IMR-90 (cell line): Measurements from ENCODE around the gene LTO1.

Experiments used
- BHLHE40 ChIP-seq: fragments of 150-350 bp; IDR thresholded peaks from 2 replicates; pipeline ENCODE4 v1.6.1; 2016; ENCODE audit warnings: mild to moderate bottlenecking, low read depth, low read length
- CEBPB ChIP-seq: IDR thresholded peaks from 2 replicates; pipeline ENCODE4 v1.6.1; 2012; ENCODE audit warnings: low read depth, low read length, improper control_type of control experiment
- CHD1 ChIP-seq: IDR thresholded peaks from 2 replicates; pipeline ENCODE4 v1.6.1; 2012; ENCODE audit warnings: low read depth, low read length, improper control_type of control experiment
- CTCF ChIP-seq: conservative IDR thresholded peaks from 2 replicates; pipeline ENCODE4 v1.5.1; 2012; ENCODE audit warnings: mild to moderate bottlenecking, low read depth, low read length, improper control_type of control experiment
- FOS ChIP-seq: fragments of 150-350 bp; IDR thresholded peaks from 2 replicates; pipeline ENCODE4 v1.6.1; 2016; ENCODE audit warnings: low read depth, low read length
- MXI1 ChIP-seq: IDR thresholded peaks from 2 replicates; pipeline ENCODE4 v1.6.1; 2012; ENCODE audit warnings: low read depth, mild to moderate bottlenecking, low read length, moderate library complexity, borderline replicate concordance
- POLR2A ChIP-seq: IDR thresholded peaks from 2 replicates; pipeline ENCODE4 v1.6.1; 2012; ENCODE audit warnings: mild to moderate bottlenecking, low read depth, low read length
- RFX5 ChIP-seq: IDR thresholded peaks from 2 replicates; pipeline ENCODE4 v1.8.0; 2012; ENCODE audit warnings: low read depth, mild to moderate bottlenecking, low read length, moderate library complexity
- USF2 ChIP-seq: fragments of 150-350 bp; IDR thresholded peaks from 2 replicates; pipeline ENCODE4 v1.6.1; 2017; ENCODE audit warnings: mild to moderate bottlenecking, antibody characterized with exemption, low read length, low read depth
- TF ChIP-seq, protein P1 (sequence below): fragments of 150-350 bp; IDR thresholded peaks from 2 replicates; pipeline ENCODE4 v1.6.1; 2016; ENCODE audit warnings: low read depth, mild to moderate bottlenecking, low read length, moderate library complexity, borderline replicate concordance

GRCh38 chr11:69643646-69644045 is 31.5 kb downstream of the LTO1 start:
- TF ChIP-seq CTCF = no peak
- no peak for TF ChIP-seq USF2
- TF ChIP-seq CEBPB = no peak
- no peak for TF ChIP-seq RFX5
- TF ChIP-seq POLR2A = no peak
- no peak; the same call in 1 of the 2 replicates for TF ChIP-seq BHLHE40
- TF ChIP-seq MXI1 = no peak
- TF ChIP-seq, protein P1, sequence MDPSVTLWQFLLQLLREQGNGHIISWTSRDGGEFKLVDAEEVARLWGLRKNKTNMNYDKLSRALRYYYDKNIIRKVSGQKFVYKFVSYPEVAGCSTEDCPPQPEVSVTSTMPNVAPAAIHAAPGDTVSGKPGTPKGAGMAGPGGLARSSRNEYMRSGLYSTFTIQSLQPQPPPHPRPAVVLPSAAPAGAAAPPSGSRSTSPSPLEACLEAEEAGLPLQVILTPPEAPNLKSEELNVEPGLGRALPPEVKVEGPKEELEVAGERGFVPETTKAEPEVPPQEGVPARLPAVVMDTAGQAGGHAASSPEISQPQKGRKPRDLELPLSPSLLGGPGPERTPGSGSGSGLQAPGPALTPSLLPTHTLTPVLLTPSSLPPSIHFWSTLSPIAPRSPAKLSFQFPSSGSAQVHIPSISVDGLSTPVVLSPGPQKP = no peak
- TF ChIP-seq FOS = no peak
- no peak for TF ChIP-seq CHD1
